Astrocyte (in vitro differentiated cells and primary cell): ENCODE results near the gene HOXA5. TPM values are rescaled to one million over a fixed set of nuclear protein-coding genes. Genes with fewer than 3 reads are reported as not detected.

ENCODE experiments used
- DNase-seq: peaks from one replicate; pipeline ENCODE4 v3.0.0-alpha.2; 2010; ENCODE audit warnings: low read depth
- FAIRE-seq: peaks from 2 replicates; lab custom pipeline; 2011; peaks lifted over from hg19 to GRCh38; lab: Jason Lieb, UNC
- H2AFZ ChIP-seq: 2 replicates; pipeline ENCODE4 v1.6.0; 2012; ENCODE audit warnings: low read depth, low read length, inconsistent platforms
- H3K27ac ChIP-seq: 2 replicates; pipeline ENCODE4 v1.5.1; 2011; ENCODE audit warnings: low read depth, low read length, inconsistent platforms
- H3K27me3 ChIP-seq: 2 replicates; pipeline ENCODE4 v1.6.0; 2011; ENCODE audit warnings: low read length, inconsistent platforms; ENCODE audit not compliant: insufficient read depth
- H3K36me3 ChIP-seq: 2 replicates; pipeline ENCODE4 v1.5.1; 2011; ENCODE audit warnings: low read length, inconsistent platforms; ENCODE audit not compliant: insufficient read depth
- H3K4me1 ChIP-seq: 2 replicates; pipeline ENCODE4 v1.5.1; 2011; ENCODE audit warnings: low read length, inconsistent platforms; ENCODE audit not compliant: insufficient read depth
- H3K4me2 ChIP-seq: 2 replicates; pipeline ENCODE4 v1.6.0; 2012; ENCODE audit warnings: low read length, inconsistent platforms
- H3K4me3 ChIP-seq: 2 replicates; pipeline ENCODE4 v1.5.1; 2011; ENCODE audit warnings: low read depth, mild to moderate bottlenecking, low read length, inconsistent platforms; ENCODE audit not compliant: insufficient read depth
- H3K79me2 ChIP-seq: 2 replicates; pipeline ENCODE4 v1.6.0; 2012; ENCODE audit warnings: mild to moderate bottlenecking, low read length, inconsistent platforms; ENCODE audit not compliant: insufficient read depth
- H3K9ac ChIP-seq: 2 replicates; pipeline ENCODE4 v1.6.0; 2012; ENCODE audit warnings: mild to moderate bottlenecking, low read length, inconsistent platforms
- H3K9me3 ChIP-seq: 2 replicates; pipeline ENCODE4 v1.5.1; 2012; ENCODE audit warnings: low read depth, mild to moderate bottlenecking, low read length, inconsistent platforms; ENCODE audit not compliant: insufficient read depth
- H4K20me1 ChIP-seq: 2 replicates; pipeline ENCODE4 v1.6.0; 2012; ENCODE audit warnings: low read length, inconsistent platforms; ENCODE audit not compliant: insufficient read depth
- H3K27ac Mint-ChIP-seq: one replicate; pipeline ENCODE4 v1.8.0; 2021; ENCODE audit warnings: mild to moderate bottlenecking, mixed read lengths; ENCODE audit not compliant: unreplicated experiment
- H3K27me3 Mint-ChIP-seq: one replicate; pipeline ENCODE4 v1.8.0; 2021; ENCODE audit warnings: low read depth, mixed read lengths; ENCODE audit not compliant: unreplicated experiment
- H3K36me3 Mint-ChIP-seq: one replicate; pipeline ENCODE4 v1.8.0; 2021; ENCODE audit warnings: low read depth, mixed read lengths; ENCODE audit not compliant: unreplicated experiment
- H3K4me1 Mint-ChIP-seq: one replicate; pipeline ENCODE4 v1.8.0; 2021; ENCODE audit warnings: low read depth, mixed read lengths; ENCODE audit not compliant: unreplicated experiment
- H3K4me3 Mint-ChIP-seq: one replicate; pipeline ENCODE4 v1.8.0; 2021; ENCODE audit warnings: mild to moderate bottlenecking, moderate library complexity, mixed read lengths; ENCODE audit not compliant: unreplicated experiment
- H3K9me3 Mint-ChIP-seq: one replicate; pipeline ENCODE4 v1.8.0; 2021; ENCODE audit warnings: mild to moderate bottlenecking, mixed read lengths; ENCODE audit not compliant: unreplicated experiment
- CTCF ChIP-seq: IDR thresholded peaks from 2 replicates; pipeline ENCODE4 v1.5.1; 2011; ENCODE audit warnings: low read depth, mild to moderate bottlenecking, inconsistent platforms, low read length, moderate library complexity; ENCODE audit not compliant: insufficient read depth
- EZH2 ChIP-seq: IDR thresholded peaks from 2 replicates; pipeline ENCODE4 v1.6.1; 2012; ENCODE audit warnings: mild to moderate bottlenecking, low read length, inconsistent platforms; ENCODE audit not compliant: insufficient read depth
- total RNA-seq: library from RNA; stranded (reverse); gene quantifications from 2 replicates; pipeline ENCODE4 v1.2.1, GENCODE V29; 2021

Gene HOXA5
- total RNA-seq, 1 donor from 2014 or later: not detected

- no peaks in the 10 kb centered on the region for H3K36me3 Mint-ChIP-seq
- Histone ChIP-seq H3K4me1 (no peaks in the 10 kb centered on the region), H4K20me1 (peaks cover 4% of the 10 kb centered on the region), H3K4me3 (peak overlapping the region; percentile 69), H2AFZ (no peak overlapping the region), H3K9me3 (no peaks in the 10 kb centered on the region), H3K79me2 (peaks cover 71% of the 10 kb centered on the region), H3K27ac (peak overlapping the region; percentile 83), H3K4me2 (peak overlapping the region; percentile 82), H3K9ac (peak overlapping the region; percentile 87), H3K27me3 (peaks cover 60% of the 10 kb centered on the region), H3K36me3 (no peaks in the 10 kb centered on the region)
- no peak overlapping the region for H3K27ac Mint-ChIP-seq
- peaks cover 26% of the 10 kb centered on the region for H3K9me3 Mint-ChIP-seq
- DNase-seq (peak; percentile 85), FAIRE-seq (no peak)
- no peak overlapping the region for H3K4me3 Mint-ChIP-seq
- peaks cover 2% of the 10 kb centered on the region for H3K4me1 Mint-ChIP-seq
- H3K27me3 Mint-ChIP-seq: peaks cover 92% of the 10 kb centered on the region
- TF ChIP-seq EZH2: peak; percentile 72
- no peak for TF ChIP-seq CTCF
These were observed 28.1 kb downstream of the HOXA5 start for GRCh38 chr7:27115221-27116026.

- Histone ChIP-seq H3K4me2 (peak overlapping the region; percentile 82), H3K27ac (peak overlapping the region; percentile 83), H3K9ac (peak overlapping the region; percentile 87), H3K79me2 (peaks cover 70% of the 10 kb centered on the region), H3K4me3 (peak overlapping the region; percentile 69), H3K9me3 (no peaks in the 10 kb centered on the region), H2AFZ (no peak overlapping the region), H4K20me1 (peaks cover 4% of the 10 kb centered on the region), H3K36me3 (no peaks in the 10 kb centered on the region), H3K27me3 (peaks cover 61% of the 10 kb centered on the region), H3K4me1 (peaks cover 2% of the 10 kb centered on the region)
- peaks cover 2% of the 10 kb centered on the region for H3K4me1 Mint-ChIP-seq
- peaks cover 2% of the 10 kb centered on the region for H3K36me3 Mint-ChIP-seq
- FAIRE-seq (no peak), DNase-seq (no peak)
- H3K27ac Mint-ChIP-seq: no peak overlapping the region
- TF ChIP-seq CTCF (no peak), EZH2 (no peak)
- peaks cover 88% of the 10 kb centered on the region for H3K27me3 Mint-ChIP-seq
- H3K4me3 Mint-ChIP-seq: no peak overlapping the region
- peaks cover 23% of the 10 kb centered on the region for H3K9me3 Mint-ChIP-seq
These were observed 28.6 kb downstream of the HOXA5 start for GRCh38 chr7:27114881-27115220.
